NCI-H82 treated with DMSO at 0.1 percent for 48 hours (cell line): ENCODE results near the gene FAM78A.

Experiments used
- DNase-seq: peaks from one replicate; lab custom pipeline; 2025; ENCODE audit not compliant: unreplicated experiment; lab: John Stamatoyannopoulos, UW

The FAM78A gene

DNA sequence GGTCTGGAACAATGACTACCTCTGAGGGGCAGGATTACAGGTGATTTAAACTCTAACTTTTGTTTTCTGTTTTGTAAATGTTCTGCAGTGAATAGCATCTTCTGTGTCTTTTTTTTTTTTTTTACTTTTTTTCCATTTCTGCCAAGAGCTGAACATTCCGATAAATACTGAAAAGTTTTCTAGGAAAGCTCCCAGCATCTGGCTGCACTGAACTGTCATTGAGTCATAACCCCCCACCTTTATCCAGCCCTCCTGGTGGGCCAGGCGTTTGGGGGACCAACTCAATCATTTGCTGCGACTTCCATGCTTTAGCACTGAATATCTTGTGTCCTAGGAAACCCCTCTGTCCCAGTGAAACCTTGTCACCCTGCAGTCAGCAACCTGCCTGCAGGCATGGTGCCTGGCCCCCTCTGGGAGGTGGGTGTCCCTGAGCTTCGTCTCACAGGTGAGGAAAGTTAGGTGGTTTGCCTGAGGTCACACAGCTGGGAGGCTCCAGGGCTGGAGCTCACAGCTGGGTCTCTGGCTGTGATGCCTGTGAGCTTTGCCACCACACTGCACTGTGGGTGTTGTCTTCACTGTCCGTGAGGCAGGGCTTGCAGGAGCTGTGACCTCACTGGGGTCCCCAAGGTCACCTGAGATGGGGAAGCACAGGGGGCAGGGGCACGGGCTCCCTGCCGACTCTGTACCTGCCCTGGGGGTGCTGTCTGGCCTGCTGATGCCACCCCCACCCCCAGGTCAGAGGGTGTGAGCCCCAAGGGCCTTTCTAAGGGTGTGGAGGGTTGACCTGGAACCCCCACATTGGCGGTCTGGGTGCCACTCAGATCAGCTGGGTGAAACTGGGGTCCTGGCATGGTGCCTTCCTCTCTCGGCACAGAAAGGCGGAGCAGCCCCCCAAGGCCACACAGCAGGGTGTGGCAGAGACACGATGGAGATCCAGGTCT is 27.3 kb upstream of the FAM78A start:
- DNase-seq: no peak

DNA sequence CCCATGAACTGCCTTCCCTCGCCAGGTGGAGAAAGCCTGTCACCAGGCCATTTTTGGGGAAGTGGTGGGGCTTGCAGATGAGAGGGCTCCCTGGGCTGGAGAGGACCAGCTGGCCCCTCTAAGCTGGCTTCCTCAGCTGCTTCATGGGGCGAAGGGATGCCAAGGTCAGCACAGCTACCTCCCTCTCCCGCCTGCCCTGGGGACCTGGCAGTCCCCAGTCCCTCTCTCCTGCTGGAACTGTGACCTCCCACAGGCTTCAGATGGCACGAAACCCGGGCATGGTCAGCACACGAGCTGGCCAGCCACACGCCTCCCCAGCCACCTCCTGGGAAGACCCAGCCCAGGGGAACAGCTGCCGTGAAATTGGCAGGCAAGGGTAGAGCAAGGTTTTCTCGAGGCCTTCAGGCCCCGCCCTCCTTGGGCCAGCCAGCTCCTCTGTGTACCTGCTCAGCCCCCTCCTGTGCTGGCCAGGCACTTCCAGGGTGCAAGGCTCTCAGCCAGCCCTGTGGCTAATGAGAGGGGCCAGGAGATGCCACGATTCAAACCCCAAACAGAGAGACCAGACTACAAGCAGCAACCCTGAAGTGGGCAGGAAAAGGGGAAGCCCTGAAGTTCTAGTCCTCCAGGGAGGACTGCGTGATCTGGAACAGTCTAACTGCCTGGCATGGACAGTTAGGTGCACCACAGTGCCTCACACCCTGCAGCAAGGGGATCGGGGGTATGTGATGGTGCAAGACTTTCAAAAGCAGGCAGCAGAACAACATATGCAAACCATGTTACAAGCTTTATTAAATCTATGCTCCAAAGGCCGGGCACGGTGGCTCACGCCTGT is 26.1 kb upstream of the FAM78A start:
- DNase-seq: no peak

DNA sequence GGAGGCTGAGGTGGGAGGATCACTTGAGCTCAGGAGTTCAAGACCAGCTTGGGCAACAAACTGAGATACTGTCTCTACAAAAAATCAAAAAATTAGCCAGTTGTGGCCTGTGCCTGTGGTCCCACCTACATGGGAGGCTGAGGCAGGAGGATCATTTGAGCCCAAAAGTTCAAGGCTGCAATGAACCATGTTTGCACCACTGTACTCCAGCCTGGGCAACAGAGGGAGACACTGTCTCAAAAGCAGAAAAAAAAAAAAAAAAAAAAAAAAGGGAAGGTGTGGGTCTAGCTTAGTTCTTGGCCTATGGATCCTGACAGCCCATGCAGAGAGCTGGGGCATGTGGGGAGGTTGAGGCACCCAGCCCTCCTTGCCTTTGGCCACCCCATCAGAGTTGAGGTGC is 24.1 kb upstream of the FAM78A start:
- DNase-seq: no peak

DNA sequence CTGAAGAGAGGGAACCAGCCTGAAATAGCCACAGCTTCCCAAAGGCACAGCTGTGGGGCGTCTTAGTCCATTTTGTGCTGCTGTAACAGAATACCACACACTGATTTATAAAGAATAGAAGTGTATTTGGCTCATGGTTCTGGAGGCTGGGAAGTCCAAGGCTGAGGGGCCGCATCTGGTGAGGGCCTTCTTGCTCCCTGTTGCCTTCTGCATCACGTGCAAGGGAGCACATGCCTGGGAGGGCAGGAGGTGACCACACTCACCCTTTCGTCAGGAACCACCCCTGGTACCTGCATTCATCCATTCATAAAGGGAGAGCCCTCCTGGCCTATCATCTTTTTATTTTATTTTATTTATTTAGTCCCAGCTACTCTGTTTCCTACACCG is 23.6 kb upstream of the FAM78A start:
- no peak for DNase-seq

- DNase-seq: no peak
Measured at GRCh38 chr9:131299346-131299960, 23.1 kb upstream of the FAM78A start.

DNA sequence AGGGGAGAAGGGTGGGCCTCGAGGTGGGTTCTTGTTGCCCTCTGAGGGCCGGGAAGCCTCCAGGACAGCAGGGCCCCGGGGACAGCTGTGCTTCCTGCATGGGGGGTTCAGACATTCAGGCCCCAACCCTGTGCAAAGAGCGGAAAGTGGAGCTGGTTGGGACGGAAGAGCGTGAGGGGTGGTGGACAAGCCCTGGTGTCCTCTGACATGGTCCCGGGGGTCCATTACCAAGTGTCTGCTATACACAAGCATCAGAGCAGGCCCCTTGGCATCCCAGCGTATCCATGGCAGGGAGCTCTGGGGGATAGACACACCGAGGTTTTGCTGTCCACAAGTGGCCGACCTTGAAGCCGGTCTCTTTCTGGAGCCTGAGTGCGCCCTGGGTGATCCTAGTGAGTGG is 22.5 kb upstream of the FAM78A start:
- DNase-seq: no peak

- DNase-seq: no peak
Measured at GRCh38 chr9:131298341-131298740, 22.0 kb upstream of the FAM78A start.

- DNase-seq: no peak
Measured at GRCh38 chr9:131297903-131298302, 21.6 kb upstream of the FAM78A start.

DNA sequence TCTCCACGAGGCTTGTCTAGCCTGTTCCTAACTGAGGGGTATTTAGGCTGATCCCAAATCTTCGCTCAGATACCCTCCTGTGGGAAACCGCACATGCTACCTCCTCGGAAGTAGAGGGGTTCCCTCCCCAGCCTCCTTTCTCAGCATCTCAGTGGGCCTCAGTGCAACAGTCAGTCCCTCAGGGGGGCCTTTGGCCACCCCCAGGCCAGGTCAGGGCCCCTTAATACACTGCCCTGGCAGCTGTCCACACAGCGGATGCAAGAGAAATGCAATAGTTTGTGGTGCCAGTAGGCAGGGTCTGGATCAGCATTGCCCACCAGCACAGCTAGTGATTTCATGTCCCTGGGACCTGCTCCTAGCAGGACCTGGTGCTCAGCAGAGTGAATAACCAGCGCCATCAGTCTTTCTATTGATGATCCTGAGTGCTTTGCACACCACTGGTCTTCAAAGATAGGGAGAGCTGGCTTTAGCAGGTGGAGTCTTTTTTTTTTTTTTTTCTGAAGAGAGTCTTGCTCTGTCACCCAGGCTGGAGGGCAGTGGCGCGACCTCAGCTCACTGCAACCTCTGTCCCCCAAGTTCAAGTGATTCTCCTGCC is 20.7 kb upstream of the FAM78A start:
- no peak for DNase-seq

- no peak for DNase-seq
Measured at GRCh38 chr9:131296460-131296859, 20.1 kb upstream of the FAM78A start.

GRCh38 chr9:131292937-131293336 is 16.6 kb upstream of the FAM78A start:
- DNase-seq: no peak

DNA sequence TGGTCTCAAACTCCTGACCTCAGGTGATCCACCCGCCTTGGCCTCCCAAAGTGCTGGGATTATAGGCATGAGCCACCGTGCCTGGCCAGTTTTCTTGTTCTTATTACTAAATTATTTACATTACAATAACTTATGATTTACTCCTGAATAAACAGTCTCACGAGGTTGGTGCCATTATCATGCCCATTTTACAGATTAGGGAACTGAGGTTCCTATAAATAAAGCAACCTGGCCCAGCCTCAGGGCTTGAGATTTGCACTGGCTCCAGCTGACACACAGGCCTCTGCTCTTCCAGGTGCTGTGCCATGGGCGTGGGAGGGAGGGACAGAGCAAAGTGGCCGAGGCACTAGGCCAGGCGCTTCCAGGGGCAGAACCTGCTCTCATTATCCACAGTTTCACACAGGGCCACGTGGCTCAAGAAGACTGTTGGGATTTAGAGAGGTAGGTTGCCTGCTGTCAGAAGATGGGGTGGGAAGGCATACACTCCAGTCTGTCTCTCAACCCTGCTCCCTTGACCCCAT is 15.5 kb upstream of the FAM78A start:
- DNase-seq: no peak

DNA sequence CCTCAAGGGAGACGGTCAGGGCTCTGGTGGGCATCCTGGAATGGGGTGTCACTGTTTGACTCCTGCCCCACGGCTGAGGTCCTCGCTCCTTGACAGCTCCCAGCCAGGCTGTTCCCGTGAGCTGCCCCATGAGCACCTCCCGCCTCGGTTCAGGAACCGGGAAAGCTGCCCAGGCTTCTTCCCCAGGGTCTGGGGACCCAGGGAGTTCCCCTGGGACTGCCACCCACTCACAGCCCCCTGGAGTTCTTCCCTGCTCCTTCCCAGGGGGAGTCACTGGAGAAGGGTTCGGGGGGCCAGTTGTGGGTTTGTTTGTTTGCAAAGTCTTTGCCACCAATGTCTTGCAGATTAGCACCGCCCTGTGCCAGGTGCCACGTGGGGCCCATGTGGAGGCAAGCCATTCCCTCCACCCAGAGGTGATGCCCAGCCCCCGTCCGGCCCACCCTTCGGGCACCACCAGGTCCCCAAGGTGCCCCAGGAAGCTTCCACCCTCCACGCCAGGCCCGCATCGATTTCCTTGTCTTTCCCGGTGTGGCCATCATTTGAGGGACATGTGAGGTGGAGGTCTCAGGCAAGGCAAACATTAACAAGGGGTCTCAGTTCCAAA is 14.6 kb upstream of the FAM78A start:
- DNase-seq: no peak

DNA sequence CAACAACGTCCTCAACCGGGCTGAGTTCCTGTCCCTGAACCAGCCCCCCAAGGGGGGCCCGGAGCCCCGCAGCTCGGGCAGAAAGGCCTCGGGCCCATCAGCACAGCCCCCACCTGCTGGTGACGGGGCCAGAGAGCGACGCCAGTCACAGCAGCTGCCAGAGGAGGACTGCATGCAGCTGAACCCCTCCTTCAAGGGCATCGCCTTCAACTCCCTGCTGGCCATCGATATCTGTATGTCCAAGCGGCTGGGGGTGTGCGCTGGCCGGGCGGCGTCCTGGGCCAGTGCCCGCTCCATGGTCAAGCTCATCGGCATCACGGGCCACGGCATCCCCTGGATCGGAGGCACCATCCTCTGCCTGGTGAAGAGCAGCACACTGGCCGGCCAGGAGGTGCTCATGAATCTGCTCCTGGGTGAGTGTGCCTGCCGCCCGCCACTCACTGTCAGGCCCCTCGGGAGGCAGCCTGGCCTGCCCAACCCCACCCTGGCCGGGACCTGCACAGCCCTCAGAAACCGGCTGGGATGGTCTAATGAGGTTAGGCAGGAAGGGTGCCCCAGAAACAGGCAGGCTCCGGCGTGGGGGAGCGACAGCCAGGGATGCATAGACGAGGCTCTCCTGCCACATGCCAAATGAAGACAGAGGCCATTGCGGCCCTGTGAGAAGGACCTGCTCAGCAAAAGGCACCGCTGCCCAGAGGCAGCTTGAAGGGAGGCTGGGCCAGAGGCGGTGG is 13.9 kb upstream of the FAM78A start:
- no peak for DNase-seq

- peak; percentile 65 for DNase-seq
Measured at GRCh38 chr9:131289301-131290035, 13.2 kb upstream of the FAM78A start, which contains the start of gene PLPP7. TSS of gene PLPP7 (plus strand) at chr9:131289723. CDS start at chr9:131289998, 275 bp downstream.

- DNase-seq: no peak
Measured at GRCh38 chr9:131288217-131288616, 11.9 kb upstream of the FAM78A start.

GRCh38 chr9:131287359-131287758 is 11.0 kb upstream of the FAM78A start:
- DNase-seq: no peak

DNA sequence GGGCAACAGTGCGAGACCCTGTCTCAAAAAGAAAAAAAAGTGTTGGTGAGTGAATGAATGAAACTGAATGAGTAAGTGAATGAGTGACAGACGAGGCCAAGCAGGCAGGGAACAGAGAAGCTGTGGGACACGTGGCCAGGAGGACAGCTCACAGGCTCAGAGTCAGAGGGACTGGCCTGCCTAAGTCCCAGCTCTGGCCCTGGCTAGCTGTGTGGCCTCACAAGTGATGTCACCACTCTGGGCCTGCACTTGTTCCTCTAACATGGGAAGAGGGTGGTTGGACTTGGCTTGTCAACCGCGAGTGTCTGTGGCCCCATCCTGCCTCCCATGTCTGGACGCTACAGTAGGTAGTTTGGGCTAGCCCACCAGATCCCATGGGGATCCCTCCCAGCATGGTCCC is 8.5 kb upstream of the FAM78A start:
- no peak for DNase-seq
